ENCODE results near the gene TEK. TPM values are rescaled to one million over a fixed set of nuclear protein-coding genes. Genes with fewer than 3 reads are reported as not detected.

TEK gene
- total RNA-seq, 3 donors from 2014 or later (not counting 1 experiment from before 2014, with no cell fraction given), result not detected

- no peaks in the 10 kb centered on the region for H3K27me3 Mint-ChIP-seq (ENCODE audit: low read depth in 2 of 2)
- Histone ChIP-seq H3K4me3 (ENCODE audit: low read length) (no peak overlapping the region), H3K27me3 (ENCODE audit: control insufficient read depth, insufficient read depth, low read length) (no peaks in the 10 kb centered on the region), H3K36me3 (ENCODE audit: control insufficient read depth, insufficient read depth, low read length) (no peaks in the 10 kb centered on the region), H3K4me1 (ENCODE audit: control insufficient read depth, insufficient read depth, low read length) (no peaks in the 10 kb centered on the region), H3K9me3 (ENCODE audit: control insufficient read depth, insufficient read depth, low read length) (no peaks in the 10 kb centered on the region), H3K27ac (ENCODE audit: low read length) (no peak overlapping the region)
- no peaks in the 10 kb centered on the region for H3K4me1 Mint-ChIP-seq
- intact Hi-C loops (cut with micrococcal nuclease), result no loop called here
- TF ChIP-seq, protein P1, sequence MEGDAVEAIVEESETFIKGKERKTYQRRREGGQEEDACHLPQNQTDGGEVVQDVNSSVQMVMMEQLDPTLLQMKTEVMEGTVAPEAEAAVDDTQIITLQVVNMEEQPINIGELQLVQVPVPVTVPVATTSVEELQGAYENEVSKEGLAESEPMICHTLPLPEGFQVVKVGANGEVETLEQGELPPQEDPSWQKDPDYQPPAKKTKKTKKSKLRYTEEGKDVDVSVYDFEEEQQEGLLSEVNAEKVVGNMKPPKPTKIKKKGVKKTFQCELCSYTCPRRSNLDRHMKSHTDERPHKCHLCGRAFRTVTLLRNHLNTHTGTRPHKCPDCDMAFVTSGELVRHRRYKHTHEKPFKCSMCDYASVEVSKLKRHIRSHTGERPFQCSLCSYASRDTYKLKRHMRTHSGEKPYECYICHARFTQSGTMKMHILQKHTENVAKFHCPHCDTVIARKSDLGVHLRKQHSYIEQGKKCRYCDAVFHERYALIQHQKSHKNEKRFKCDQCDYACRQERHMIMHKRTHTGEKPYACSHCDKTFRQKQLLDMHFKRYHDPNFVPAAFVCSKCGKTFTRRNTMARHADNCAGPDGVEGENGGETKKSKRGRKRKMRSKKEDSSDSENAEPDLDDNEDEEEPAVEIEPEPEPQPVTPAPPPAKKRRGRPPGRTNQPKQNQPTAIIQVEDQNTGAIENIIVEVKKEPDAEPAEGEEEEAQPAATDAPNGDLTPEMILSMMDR (IDR thresholded peaks at IDR 0.05), result no peak
- H3K36me3 Mint-ChIP-seq, result no peaks in the 10 kb centered on the region
- no peak for ATAC-seq
- no peak for DNase-seq
- WGBS (ENCODE audit: insufficient coverage), result no CpG with 5 or more reads among the region's 1 CpG
- H3K9me3 Mint-ChIP-seq, result peaks cover 0 to 6% of the 10 kb centered on the region in 2 donors
- no peak overlapping the region for H3K27ac Mint-ChIP-seq
- no peak overlapping the region for H3K4me3 Mint-ChIP-seq
Observed at GRCh38 chr9:27168496-27168895, 59.5 kb downstream of the TEK start.

- Mint-ChIP-seq H3K36me3 (no peaks in the 10 kb centered on the region), H3K27me3 (ENCODE audit: low read depth in 2 of 2) (no peaks in the 10 kb centered on the region), H3K27ac (no peak overlapping the region), H3K4me3 (no peak overlapping the region), H3K9me3 (peaks cover 0 to 6% of the 10 kb centered on the region in 2 donors), H3K4me1 (no peaks in the 10 kb centered on the region)
- DNase-seq, result no peak
- H3K27ac ChIP-seq (ENCODE audit: low read length), result no peak overlapping the region
- 85% methylated on average over 2 of the region's 3 CpGs for WGBS (ENCODE audit: insufficient coverage)
- H3K36me3 ChIP-seq (ENCODE audit: control insufficient read depth, insufficient read depth, low read length), result no peaks in the 10 kb centered on the region
- intact Hi-C loops (cut with micrococcal nuclease), result no loop called here
- H3K4me3 ChIP-seq (ENCODE audit: low read length), result no peak overlapping the region
- TF ChIP-seq, protein P1 (IDR thresholded peaks at IDR 0.05), result no peak
- no peak for ATAC-seq
- no peaks in the 10 kb centered on the region for H3K4me1 ChIP-seq (ENCODE audit: control insufficient read depth, insufficient read depth, low read length)
- H3K27me3 ChIP-seq (ENCODE audit: control insufficient read depth, insufficient read depth, low read length), result no peaks in the 10 kb centered on the region
- no peaks in the 10 kb centered on the region for H3K9me3 ChIP-seq (ENCODE audit: control insufficient read depth, insufficient read depth, low read length)
Observed at GRCh38 chr9:27168951-27169350, 59.9 kb downstream of the TEK start.

GRCh38 chr9:27176971-27177370, 67.9 kb downstream of the TEK start:
- H3K27me3 ChIP-seq (ENCODE audit: control insufficient read depth, insufficient read depth, low read length), result no peaks in the 10 kb centered on the region
- H3K27ac Mint-ChIP-seq, result no peak overlapping the region
- no peak overlapping the region for H3K4me3 Mint-ChIP-seq
- no peaks in the 10 kb centered on the region for H3K27me3 Mint-ChIP-seq (ENCODE audit: low read depth in 2 of 2)
- no peaks in the 10 kb centered on the region for H3K4me1 Mint-ChIP-seq
- TF ChIP-seq, protein P1 (IDR thresholded peaks at IDR 0.05), result no peak
- ATAC-seq (no peak), DNase-seq (no peak)
- H3K9me3 ChIP-seq (ENCODE audit: control insufficient read depth, insufficient read depth, low read length), result no peaks in the 10 kb centered on the region
- H3K36me3 ChIP-seq (ENCODE audit: control insufficient read depth, insufficient read depth, low read length), result no peaks in the 10 kb centered on the region
- H3K27ac ChIP-seq (ENCODE audit: low read length), result no peak overlapping the region
- no peaks in the 10 kb centered on the region for H3K4me1 ChIP-seq (ENCODE audit: control insufficient read depth, insufficient read depth, low read length)
- no peaks in the 10 kb centered on the region for H3K36me3 Mint-ChIP-seq
- H3K9me3 Mint-ChIP-seq, result peaks cover 7% of the 10 kb centered on the region in 2 donors
- no peak overlapping the region for H3K4me3 ChIP-seq (ENCODE audit: low read length)
- intact Hi-C loops (cut with micrococcal nuclease), result no loop called here
- WGBS (ENCODE audit: insufficient coverage), result 92% methylated on average over 2 of the region's 3 CpGs

DNA sequence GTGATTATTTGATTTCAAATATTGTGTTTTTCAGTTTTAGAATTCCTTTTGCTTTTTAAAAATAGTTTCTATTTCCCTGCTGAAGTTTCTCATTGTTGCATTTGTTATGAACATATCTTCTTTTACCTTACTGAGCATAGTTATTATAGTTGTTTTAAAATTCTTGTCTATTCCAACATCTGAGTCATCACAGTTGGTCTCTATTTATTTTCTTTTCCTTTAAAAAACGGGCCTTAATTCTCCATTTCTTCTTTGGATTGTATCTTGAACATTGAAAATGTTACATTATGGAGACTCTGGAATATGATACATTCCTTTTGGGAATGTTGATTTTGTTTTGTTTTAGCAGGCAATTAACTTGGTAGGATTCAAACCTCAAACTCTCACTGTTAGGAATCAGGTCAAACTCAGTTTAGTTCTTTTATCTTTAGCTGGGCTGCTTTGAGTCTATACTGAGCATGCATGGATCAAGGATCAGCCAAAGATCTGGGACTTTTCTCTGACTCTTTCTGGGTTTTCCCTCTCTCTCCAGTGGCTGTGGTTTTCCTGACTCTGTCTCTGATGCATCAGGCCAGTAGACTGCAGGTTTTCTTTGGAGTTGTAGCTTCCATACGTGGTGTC, 70.3 kb downstream of the TEK start:
- intact Hi-C loops (cut with micrococcal nuclease), result no loop called here
- H3K27ac Mint-ChIP-seq, result no peak overlapping the region
- 79% methylated on average over 1 of the region's 2 CpGs for WGBS (ENCODE audit: insufficient coverage)
- H3K9me3 ChIP-seq (ENCODE audit: control insufficient read depth, insufficient read depth, low read length), result no peaks in the 10 kb centered on the region
- H3K4me3 ChIP-seq (ENCODE audit: low read length), result no peak overlapping the region
- no peak for DNase-seq
- no peaks in the 10 kb centered on the region for H3K36me3 Mint-ChIP-seq
- H3K4me1 Mint-ChIP-seq, result no peaks in the 10 kb centered on the region
- peaks cover 7 to 8% of the 10 kb centered on the region in 2 donors for H3K9me3 Mint-ChIP-seq
- no peaks in the 10 kb centered on the region for H3K36me3 ChIP-seq (ENCODE audit: control insufficient read depth, insufficient read depth, low read length)
- no peak overlapping the region for H3K4me3 Mint-ChIP-seq
- H3K4me1 ChIP-seq (ENCODE audit: control insufficient read depth, insufficient read depth, low read length), result no peaks in the 10 kb centered on the region
- no peaks in the 10 kb centered on the region for H3K27me3 Mint-ChIP-seq (ENCODE audit: low read depth in 2 of 2)
- H3K27ac ChIP-seq (ENCODE audit: low read length), result no peak overlapping the region
- no peak for ATAC-seq
- TF ChIP-seq, protein P1 (IDR thresholded peaks at IDR 0.05), result no peak
- no peaks in the 10 kb centered on the region for H3K27me3 ChIP-seq (ENCODE audit: control insufficient read depth, insufficient read depth, low read length)

Measured in natural killer cell (primary cell).